Hair follicle dermal papilla cell (primary cell): ENCODE data around the gene C3orf20. TPM values are rescaled to one million over a fixed set of nuclear protein-coding genes. Genes with fewer than 3 reads are reported as not detected.

Source experiments
- total RNA-seq: library from RNA; depleted of rRNA; stranded (reverse); fragments of >200 nt; gene quantifications from 2 replicates; pipeline ENCODE4 v1.2.3, GENCODE V29; 2012

C3orf20 gene
- total RNA-seq: under 0.01 TPM in 1 of 2 replicates, not detected in the other

GRCh38 chr3:14674841-14675240, at the start of gene C3orf20:
Gene C3orf20 (plus strand): TSS chr3:14675141. CDS start chr3:14682714, 7,573 bp downstream.

DNA sequence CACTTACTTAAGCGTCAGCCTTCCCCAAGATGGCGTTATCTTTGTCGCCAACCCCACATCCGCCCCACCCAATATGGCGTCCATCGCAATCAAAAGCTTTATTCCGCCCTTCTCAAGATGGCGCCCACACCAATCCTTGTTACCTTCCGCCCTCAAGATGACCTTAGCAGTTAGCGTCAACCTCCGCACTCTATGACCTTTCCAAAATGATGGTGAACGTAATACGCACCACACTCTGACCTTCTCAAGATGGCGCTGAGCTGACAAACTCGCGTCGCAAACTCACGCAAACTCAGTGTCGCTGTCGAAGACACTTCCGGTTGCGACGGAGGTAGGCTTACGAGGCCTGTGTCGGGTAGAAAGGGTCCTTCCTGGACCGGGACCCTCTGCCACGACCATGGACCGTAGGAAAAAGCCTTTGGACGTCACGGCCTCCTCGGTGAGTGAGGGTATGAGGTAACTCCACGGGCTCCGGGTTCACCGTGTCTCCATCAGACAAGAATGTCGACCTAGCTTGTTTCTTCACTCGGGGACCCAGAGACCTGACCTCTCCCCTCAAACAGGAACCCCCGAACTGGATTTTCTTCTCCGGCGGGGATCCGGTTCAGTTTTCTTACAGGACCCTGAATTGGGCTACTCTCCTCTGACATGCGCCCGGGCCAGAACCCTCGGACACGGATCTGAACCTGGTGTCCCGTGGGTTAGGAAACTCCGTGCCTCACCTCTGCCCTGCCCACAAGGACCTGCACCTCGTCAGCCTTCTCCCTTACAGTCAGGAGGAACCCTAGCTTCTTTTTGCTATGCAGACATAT, 23.3 kb upstream of the C3orf20 start, which contains the start of gene CCDC174:
TSS of gene CCDC174 (plus strand) at position 323 of the 812 bp plus-strand sequence. CDS start at position 398, 75 bp downstream.

DNA sequence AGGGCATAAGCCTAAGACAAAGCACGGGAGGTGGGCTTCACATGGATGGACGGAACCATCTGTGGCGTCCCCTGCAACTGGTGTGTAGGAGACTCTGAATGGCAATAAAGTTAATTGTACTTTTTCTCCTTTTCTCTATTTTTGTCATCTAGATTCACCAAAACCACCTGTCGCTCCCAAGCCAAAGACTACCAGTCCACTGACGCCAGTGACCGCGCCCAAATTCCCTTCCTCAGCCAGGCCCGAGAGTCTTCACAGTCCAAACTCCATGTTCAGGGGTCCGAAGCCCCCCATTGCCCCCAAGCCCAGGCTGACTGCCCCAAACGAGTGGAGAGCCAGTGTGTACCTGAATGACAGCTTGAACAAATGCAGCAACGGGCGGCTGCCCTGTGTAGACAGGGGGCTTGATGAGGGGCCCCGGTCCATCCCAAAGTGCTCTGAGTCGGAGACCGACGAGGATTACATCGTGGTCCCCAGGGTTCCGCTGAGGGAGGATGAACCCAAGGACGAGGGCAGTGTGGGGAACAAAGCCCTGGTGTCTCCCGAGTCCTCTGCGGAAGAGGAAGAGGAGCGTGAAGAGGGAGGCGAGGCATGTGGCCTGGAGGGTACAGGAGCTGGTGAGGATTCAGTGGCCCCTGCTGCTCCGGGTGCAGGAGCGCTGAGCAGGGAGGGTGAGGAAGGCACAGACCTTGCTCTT, 144.0 kb downstream of the C3orf20 start, which contains the start of gene FGD5:
TSS of gene FGD5 (plus strand) at position 159 of the 697 bp plus-strand sequence. CDS start at position 269, 110 bp downstream.

Other genes with a start within 250 kb of the C3orf20 start
- 1.3 and 2.7 TPM in 2 replicates for gene GRIP2, start 134.8 kb upstream of the C3orf20 start, total RNA-seq
- 15.5 and 16.2 TPM in 2 replicates for gene CCDC174, start 23.4 kb upstream of the C3orf20 start, total RNA-seq
- 0.12 and 0.16 TPM in 2 replicates for gene FGD5, start 143.8 kb downstream of the C3orf20 start, total RNA-seq